CD4-positive, CD25-positive, alpha-beta regulatory T cell (primary cell): Measurements from ENCODE around the gene CEP89. TPM values are rescaled to one million over a fixed set of nuclear protein-coding genes. Genes with fewer than 3 reads are reported as not detected.

Source experiments
- polyA plus RNA-seq, 4 donors: library from polyadenylated mRNA; unstranded; fragments of 300-500 nt; fragmentation: Illumina TruSeq; gene quantifications; one replicate each; pipeline ENCODE4 v1.2.3, GENCODE V29; 2021
- total RNA-seq: library from RNA; stranded (reverse); gene quantifications from one replicate; pipeline ENCODE4 v1.2.3, GENCODE V29; 2022

The CEP89 gene
- total and polyA plus RNA-seq, 5 donors from 2014 or later, result 8.7 to 11.3 (median 10.2) TPM

Other genes with a start within 250 kb of the CEP89 start
- 0.32 TPM for gene SLC7A9, start 102.2 kb downstream of the CEP89 start, total RNA-seq
- not detected for gene SLC7A9, start 102.2 kb downstream of the CEP89 start, polyA plus RNA-seq
- gene FAAP24, start 284 bp upstream of the CEP89 start, total RNA-seq, result 1.2 TPM
- gene FAAP24, start 284 bp upstream of the CEP89 start, polyA plus RNA-seq, result 1 to 10 TPM; 2.3 to 3.4 (median 3.2) TPM
- 0.37 TPM for gene RHPN2, start 92.9 kb upstream of the CEP89 start, total RNA-seq
- gene RHPN2, start 92.9 kb upstream of the CEP89 start, polyA plus RNA-seq, result under 1 TPM; 0.17 to 0.76 (median 0.31) TPM
- 9.6 TPM for gene GPATCH1, start 109.2 kb upstream of the CEP89 start, total RNA-seq
- gene GPATCH1, start 109.2 kb upstream of the CEP89 start, polyA plus RNA-seq, result 1 to 10 TPM; 3.9 to 7.0 (median 4.8) TPM
- gene WDR88, start 160.2 kb upstream of the CEP89 start, total RNA-seq, result not detected
- gene WDR88, start 160.2 kb upstream of the CEP89 start, polyA plus RNA-seq, result under 1 TPM in 2 of 4 donors, not detected in 2; 0.09 to 0.24 TPM
- gene LRP3, start 222.4 kb upstream of the CEP89 start, total RNA-seq, result not detected
- not detected for gene LRP3, start 222.4 kb upstream of the CEP89 start, polyA plus RNA-seq